Mucosa of stomach (tissue), 1 donor: ENCODE measurements around the gene NAPB.

Source experiments
- H3K27me3 ChIP-seq: one replicate; pipeline ENCODE4 v1.7.0; 2013; ENCODE audit warnings: mild to moderate bottlenecking, low read length; ENCODE audit not compliant: control insufficient read depth, insufficient read depth
- H3K36me3 ChIP-seq: one replicate; pipeline ENCODE4 v1.7.0; 2013; ENCODE audit warnings: low read length; ENCODE audit not compliant: control insufficient read depth, insufficient read depth
- H3K4me1 ChIP-seq: one replicate; pipeline ENCODE4 v1.7.0; 2013; ENCODE audit warnings: mild to moderate bottlenecking, low read length; ENCODE audit not compliant: control insufficient read depth, insufficient read depth
- H3K4me3 ChIP-seq: one replicate; pipeline ENCODE4 v1.7.0; 2013; ENCODE audit warnings: low read length
- H3K9ac ChIP-seq: one replicate; pipeline ENCODE4 v1.7.0; 2013; ENCODE audit warnings: mild to moderate bottlenecking, low read length, moderate library complexity
- H3K9me3 ChIP-seq: one replicate; pipeline ENCODE4 v1.7.0; 2013; ENCODE audit warnings: mild to moderate bottlenecking, low read length, moderate library complexity; ENCODE audit not compliant: control insufficient read depth
- donor health status: Pancreatic carcinoma.

Gene NAPB

DNA sequence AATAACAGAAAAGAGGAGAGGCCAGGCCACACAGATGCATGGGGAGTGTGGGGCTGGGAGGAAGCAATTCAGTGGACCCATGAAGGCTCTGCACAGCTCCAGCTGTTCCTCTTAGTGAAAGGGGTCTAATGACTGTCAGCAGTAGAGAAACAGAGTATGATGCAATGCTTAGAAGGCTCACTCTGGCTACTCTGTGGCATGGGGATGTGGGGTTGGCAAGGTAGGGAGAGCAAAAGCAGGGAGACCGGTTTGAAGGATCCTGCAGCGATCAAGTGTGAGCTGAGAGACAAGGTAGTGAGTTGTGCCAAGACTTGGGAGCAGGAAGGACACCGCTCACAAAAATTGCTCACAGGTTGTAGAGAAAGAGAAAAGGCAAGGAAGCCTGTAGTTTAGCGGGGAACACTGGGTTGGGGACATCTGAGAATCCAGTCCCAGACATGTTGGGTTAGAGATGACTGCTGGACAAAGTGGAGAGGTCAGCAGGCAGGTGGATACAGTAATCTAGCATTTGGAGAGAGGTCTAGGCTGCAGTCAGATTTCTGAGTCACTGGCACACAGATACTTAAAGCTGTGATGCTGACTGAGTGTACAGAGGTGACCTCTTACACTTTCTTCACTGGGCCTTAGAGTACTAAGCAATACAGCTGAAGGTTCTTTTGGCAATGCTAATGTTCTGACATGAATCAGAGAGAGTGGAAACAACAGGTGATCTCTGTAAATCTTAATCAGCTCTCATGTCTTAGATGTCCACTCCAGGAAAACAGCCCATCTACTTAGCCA lies 27.1 kb downstream of the NAPB start:
- H3K9me3 ChIP-seq: no peaks in the 10 kb centered on the region
- peaks cover 8% of the 10 kb centered on the region for H3K36me3 ChIP-seq
- no peaks in the 10 kb centered on the region for H3K4me1 ChIP-seq
- no peaks in the 10 kb centered on the region for H3K27me3 ChIP-seq
- no peak overlapping the region for H3K4me3 ChIP-seq
- H3K9ac ChIP-seq: no peak overlapping the region

DNA sequence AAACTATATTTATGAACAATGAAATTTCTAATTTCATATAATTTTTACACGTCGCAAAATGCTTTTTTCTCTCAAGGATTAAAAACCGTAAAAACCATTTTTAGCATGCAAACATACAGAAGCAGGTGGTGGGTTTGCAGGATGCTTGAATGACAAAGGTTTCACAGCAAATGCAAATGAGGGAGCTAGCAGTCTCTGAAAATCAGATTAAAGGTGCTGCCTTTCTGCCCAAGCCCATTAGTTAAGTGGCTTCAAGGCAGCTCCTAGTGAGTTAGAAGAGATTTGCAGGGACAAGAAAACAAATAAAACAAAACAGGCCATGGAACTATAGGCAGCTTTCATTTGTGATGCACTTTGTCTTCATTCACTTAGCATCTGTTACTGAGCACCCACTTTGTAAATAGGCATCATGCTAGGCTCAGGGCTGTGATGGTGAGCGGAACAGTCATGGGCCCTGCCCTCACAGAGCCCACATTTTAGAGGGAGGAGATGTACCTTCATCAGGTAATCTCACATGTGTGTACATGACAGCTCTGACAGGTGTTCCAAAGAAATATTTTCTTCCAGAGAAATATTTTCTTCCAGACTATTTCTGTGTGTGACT lies 29.5 kb downstream of the NAPB start:
- Histone ChIP-seq H3K36me3 (peaks cover 8% of the 10 kb centered on the region), H3K9me3 (no peaks in the 10 kb centered on the region), H3K4me3 (no peak overlapping the region), H3K27me3 (no peaks in the 10 kb centered on the region), H3K9ac (no peak overlapping the region), H3K4me1 (no peaks in the 10 kb centered on the region)

DNA sequence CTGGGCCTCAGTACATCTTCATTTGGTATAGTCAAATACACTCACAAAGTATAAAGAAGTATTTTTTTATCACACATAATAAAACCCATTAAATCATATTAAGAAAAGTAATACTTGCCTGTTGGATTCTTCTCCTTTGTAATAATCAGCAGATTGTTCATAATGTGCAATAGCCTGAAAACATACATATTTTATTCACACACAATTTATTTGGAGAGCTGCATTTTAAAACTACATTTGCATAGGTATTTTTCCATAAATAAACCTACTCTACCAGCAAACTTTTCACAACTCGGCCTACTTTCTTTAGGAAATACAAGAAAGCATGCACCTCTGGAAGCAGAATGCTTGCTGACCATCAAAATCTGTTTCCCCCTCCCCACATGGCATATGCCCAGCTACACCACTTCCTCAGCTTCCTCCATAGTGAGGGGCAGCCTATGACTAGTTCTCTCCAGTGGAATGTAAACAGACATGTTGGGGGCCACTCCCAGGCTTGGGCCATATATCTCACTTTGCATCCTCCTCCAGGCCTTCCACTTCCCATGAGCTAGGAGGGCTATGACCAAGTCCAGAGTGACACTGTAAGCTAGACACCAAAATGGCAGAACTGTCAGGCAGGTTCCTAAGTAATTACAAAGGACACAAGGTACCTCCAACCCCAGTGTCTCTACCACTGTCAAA lies 31.1 kb downstream of the NAPB start:
- H3K4me1 ChIP-seq: no peaks in the 10 kb centered on the region
- no peak overlapping the region for H3K9ac ChIP-seq
- peaks cover 8% of the 10 kb centered on the region for H3K36me3 ChIP-seq
- no peak overlapping the region for H3K4me3 ChIP-seq
- no peaks in the 10 kb centered on the region for H3K27me3 ChIP-seq
- no peaks in the 10 kb centered on the region for H3K9me3 ChIP-seq

DNA sequence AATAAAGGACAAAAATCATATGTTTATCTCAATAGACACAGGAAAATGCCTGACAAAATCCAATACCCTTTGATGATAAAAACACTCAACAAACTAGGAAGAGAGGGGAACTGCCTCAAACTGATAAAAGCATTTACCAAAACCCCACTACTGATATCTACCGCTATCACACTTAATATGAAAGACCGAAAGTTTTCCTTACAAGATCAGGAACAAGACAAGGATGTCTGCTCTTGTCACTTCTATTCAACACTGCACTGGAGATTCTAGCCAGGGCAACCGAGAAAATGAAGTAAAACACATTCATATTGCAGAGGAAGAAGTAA lies 34.2 kb downstream of the NAPB start:
- no peaks in the 10 kb centered on the region for H3K36me3 ChIP-seq
- H3K9ac ChIP-seq: no peak overlapping the region

DNA sequence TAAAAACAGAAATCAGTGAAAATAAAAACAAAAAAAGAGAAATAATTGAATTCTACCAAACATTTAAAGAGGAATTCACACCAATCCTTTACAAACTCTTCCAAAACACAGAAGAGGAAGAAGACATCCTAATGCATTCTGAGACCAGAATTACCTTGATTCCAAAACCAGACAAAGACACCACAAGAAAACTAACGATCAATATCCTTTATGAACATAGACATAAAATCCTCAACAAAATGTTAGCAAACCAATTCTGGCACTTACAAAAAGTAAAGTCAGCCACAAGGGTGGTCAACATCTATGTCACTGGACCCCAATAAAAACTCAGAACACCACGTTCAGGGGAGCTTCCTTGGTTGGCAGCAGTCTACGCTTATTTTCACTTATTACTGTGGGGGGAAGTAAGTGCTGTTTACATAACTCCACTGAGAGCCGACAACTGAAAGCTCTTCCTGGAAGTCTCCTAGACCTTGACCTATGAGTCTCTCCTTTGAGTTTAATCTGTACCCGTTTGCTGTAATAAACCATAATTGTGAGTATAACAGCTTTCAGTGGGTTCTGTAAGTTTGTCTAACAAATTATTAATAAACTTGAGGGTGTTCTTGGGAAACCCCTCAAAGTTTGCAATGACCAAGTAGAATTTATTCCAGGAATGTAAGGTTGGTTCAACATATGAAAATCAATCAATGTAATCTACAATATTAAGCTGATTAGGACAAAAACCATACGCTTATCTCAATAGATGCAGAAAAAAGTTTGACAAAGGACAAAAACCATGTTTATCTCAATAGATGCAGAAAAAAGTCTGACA lies 34.8 kb downstream of the NAPB start:
- Histone ChIP-seq H3K4me1 (no peaks in the 10 kb centered on the region), H3K4me3 (no peak overlapping the region), H3K9me3 (no peaks in the 10 kb centered on the region), H3K9ac (no peak overlapping the region), H3K36me3 (no peaks in the 10 kb centered on the region), H3K27me3 (no peaks in the 10 kb centered on the region)

More for the DNA sequence above, 34.2 kb downstream of the NAPB start:
- Histone ChIP-seq H3K4me1 (no peaks in the 10 kb centered on the region), H3K27me3 (no peaks in the 10 kb centered on the region), H3K9me3 (no peaks in the 10 kb centered on the region), H3K4me3 (no peak overlapping the region)

DNA sequence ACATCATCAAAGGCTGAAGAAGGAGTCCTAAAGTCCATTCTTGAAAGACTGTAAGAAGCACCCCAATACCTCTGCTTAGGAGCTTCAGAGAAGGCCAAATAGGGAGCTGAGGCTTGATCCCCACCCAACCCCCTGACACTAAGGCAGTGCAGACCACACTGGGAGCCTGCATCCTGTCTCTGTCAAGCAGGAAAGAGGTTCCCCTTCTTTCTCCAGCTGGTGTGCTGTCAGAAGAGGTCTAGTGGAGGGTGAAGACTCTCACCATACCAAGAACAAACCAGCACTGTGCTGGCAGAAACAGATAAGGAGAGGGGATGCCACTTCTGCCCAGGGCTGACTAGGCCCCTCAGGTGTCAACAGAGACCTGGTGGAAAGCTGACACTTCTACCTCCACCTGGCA lies 39.4 kb downstream of the NAPB start:
- no peak overlapping the region for H3K4me3 ChIP-seq
- no peaks in the 10 kb centered on the region for H3K9me3 ChIP-seq
- H3K9ac ChIP-seq: no peak overlapping the region
- no peaks in the 10 kb centered on the region for H3K27me3 ChIP-seq
- no peaks in the 10 kb centered on the region for H3K36me3 ChIP-seq
- no peaks in the 10 kb centered on the region for H3K4me1 ChIP-seq

DNA sequence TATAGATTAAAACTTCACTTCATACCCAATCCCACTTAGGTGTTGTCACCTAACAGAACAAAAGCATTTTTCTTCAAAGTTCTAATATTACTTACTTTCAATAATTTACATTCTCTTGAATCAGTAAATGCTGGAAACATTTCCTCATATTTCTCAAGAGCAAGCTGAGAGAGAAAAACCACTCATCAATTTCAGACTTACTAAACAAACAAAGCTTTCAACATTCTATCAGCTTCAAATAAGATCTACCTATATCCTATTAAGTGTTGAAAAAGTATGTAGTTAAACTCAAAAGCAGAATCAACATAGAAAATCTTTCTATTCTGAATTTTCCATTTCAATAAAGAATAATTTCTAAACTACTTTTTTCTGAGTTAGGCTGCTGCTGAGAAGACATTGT lies 41.5 kb downstream of the NAPB start:
- Histone ChIP-seq H3K9me3 (no peaks in the 10 kb centered on the region), H3K9ac (no peak overlapping the region), H3K27me3 (no peaks in the 10 kb centered on the region), H3K4me1 (no peaks in the 10 kb centered on the region), H3K36me3 (no peaks in the 10 kb centered on the region), H3K4me3 (no peak overlapping the region)

DNA sequence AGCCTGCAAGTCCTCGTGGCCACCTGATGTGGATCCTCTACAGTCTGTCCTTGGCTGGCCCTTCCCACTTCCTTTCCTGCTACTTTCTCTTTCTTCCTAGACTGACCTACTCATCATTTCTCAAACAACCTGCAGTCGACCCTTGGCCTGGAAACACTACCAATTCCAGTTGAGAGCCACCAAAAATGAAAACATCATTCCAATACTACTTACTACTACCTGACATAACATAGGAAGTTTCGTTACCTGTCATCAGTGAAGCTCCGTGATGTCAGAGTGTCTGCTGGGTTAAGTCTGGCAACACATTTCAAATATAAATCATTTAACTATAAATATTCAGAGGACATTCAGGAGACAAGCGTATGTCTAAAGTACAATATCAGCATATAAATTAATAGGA lies 45.5 kb downstream of the NAPB start:
- Histone ChIP-seq H3K9ac (no peak overlapping the region), H3K4me1 (no peaks in the 10 kb centered on the region), H3K27me3 (no peaks in the 10 kb centered on the region), H3K36me3 (peaks cover 5% of the 10 kb centered on the region), H3K4me3 (no peak overlapping the region), H3K9me3 (no peaks in the 10 kb centered on the region)

DNA sequence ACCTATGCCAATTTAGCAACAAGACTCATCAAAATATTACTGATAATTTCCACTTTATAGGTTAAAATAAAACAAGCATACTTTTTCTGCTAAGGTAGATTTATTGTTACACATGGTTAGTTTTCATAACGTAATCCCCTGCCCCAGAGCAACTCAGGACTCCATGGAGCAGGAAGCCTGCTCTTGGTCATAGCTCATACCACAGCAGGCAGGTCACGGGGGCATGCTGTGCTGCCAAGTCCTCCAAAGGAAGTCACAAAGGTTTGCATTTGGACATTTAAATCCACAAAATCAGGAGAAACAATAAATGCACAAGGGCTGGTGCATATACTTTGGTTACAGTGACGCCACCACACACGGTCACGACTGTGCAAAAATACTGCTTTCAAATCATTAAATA lies 46.8 kb downstream of the NAPB start:
- Histone ChIP-seq H3K4me1 (no peaks in the 10 kb centered on the region), H3K27me3 (no peaks in the 10 kb centered on the region), H3K36me3 (peaks cover 5% of the 10 kb centered on the region), H3K9me3 (no peaks in the 10 kb centered on the region), H3K9ac (no peak overlapping the region), H3K4me3 (no peak overlapping the region)

DNA sequence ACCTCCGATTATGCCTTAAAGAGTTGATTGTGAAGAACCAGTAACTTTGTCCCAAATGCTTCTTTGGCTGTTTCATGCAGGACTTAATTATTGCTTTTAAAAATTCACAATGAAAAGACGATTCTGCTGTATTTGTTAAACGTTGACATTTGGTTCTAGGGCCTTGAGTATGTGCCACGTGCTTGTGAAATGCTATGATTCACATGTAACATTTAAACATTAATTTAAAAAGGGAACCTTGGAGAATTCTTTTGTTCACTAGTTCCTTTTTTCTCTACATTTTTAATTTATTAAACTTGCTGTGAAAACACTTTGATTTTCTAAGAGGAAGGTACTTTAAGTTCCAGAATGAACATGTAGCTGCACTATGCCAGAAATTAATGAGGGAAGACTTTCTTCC lies 49.8 kb downstream of the NAPB start:
- Histone ChIP-seq H3K9ac (no peak overlapping the region), H3K27me3 (no peaks in the 10 kb centered on the region), H3K9me3 (no peaks in the 10 kb centered on the region), H3K36me3 (peaks cover 5% of the 10 kb centered on the region), H3K4me1 (peaks cover 2% of the 10 kb centered on the region), H3K4me3 (no peak overlapping the region)

DNA sequence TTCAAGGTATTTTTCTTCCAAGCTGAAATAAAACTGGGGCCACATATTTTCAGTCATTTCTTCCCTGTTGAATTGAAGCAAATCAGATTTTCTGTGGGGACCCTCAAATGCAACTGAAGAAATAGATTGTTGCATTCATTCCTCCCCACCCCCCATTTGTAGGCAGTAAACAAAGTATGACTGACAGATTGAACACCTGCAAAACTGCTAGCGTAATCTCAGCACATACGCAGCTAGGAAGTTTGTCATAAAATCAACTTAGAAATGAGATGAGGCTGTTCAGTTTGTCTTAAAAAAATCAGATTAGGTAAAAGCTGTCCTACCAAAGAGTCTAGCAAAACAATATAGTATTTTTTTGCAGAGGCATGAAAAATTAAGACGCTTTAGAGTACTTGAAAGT lies 50.4 kb downstream of the NAPB start:
- Histone ChIP-seq H3K4me1 (peaks cover 9% of the 10 kb centered on the region), H3K9ac (no peak overlapping the region), H3K4me3 (no peak overlapping the region), H3K27me3 (no peaks in the 10 kb centered on the region), H3K36me3 (peaks cover 5% of the 10 kb centered on the region), H3K9me3 (no peaks in the 10 kb centered on the region)

DNA sequence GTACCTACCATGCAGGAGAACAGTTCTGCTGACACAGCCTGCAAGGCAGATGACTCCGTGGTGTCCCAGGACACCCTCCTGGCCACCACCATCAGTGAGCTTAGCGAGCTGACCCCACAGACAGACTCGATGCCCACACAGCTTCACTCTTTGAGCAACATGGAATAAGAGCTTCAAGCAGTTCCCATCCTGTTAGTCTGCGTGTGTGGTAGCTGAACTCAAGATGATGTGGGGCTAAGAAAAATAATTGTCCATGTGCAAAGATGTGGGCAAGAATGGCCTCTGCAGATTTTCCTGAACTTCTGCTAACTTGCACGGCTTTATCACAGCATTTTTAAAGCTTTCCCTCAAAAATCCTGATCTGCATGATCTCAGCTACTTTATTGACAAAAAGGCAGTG lies 51.0 kb downstream of the NAPB start:
- Histone ChIP-seq H3K4me1 (peaks cover 10% of the 10 kb centered on the region), H3K9me3 (no peaks in the 10 kb centered on the region), H3K27me3 (no peaks in the 10 kb centered on the region), H3K4me3 (no peak overlapping the region), H3K36me3 (peaks cover 5% of the 10 kb centered on the region), H3K9ac (no peak overlapping the region)
